Fibroblast of skin of back (primary cell): ENCODE results near the gene ATF5.
"Not testable (repeated sequence)": the region's sequence is repeated elsewhere in the genome, so short reads cannot be mapped to it uniquely, and the experiment has no call there.

Source experiments
- DNase-seq: peaks from one replicate; pipeline ENCODE4 v3.0.0-alpha.2; 2013

ATF5 gene

DNA sequence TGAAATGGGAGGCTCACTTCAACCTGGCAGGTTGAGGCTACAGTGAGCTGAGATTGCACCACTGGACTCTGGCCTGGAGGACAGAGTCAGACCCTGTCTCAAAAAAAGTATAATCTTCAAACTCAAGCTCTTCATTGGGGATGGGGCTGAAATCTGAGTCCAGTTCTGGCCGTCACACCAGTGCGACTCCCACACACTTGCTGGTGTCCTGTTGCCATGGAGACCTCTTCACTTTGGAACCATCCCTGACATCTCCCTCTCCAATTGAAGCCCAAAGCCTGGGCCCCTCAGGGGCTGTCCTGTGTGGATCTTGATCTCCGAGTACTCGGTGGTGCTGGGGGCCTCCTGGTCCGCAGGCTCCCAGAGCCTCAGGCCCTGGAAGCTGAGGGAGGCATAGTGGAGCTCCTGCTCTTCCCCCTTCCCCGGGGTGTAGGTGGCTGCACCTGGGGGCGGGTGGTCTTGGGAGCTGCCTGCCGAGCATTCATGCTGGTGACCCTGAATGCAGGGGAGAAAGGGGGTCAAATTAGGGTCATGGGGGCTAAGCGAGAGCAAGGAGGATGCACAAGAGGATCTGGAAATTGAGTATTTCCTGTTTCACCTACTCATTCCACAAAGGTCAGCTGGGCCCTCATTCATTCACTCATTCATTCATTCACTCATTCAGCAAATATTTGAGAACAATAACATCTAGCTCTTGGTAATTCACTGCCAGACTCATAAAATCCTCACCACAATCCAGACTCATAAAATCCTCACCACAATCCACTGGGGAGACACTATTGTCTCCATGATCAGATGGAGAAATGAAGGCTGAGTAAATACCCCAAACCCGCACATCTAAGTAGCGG, 21.0 kb downstream of the ATF5 start:
- DNase-seq: no peak

GRCh38 chr19:49950590-49950948, 21.6 kb downstream of the ATF5 start:
- no peak for DNase-seq

DNA sequence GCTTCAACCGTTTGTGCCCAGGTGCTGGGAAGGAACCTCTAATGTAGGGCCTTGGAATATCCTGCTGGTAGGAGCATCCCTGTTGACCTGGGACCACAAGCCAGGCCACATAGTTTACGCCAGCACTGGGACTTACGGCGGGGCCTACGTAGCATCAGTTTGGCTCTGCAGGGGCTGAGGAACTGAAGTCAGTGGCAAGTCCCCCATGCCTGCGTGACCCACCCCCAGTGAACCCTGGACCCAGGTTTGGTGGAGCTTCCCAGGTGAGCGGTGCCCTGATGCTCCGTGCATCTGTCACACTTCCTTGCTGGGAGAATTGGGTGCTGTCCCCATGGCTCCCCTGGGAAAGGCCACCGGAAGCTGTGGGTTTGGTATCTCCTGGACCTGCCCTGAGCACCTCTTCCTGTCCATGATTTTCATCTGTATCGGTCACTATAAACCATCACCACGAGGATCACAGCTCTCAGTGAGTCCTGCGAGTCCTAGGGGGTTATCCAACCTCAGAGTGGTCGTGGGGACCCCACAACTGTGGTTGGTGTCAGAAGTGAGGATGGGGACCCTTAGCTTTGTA, 22.0 kb downstream of the ATF5 start:
- no peak for DNase-seq

DNA sequence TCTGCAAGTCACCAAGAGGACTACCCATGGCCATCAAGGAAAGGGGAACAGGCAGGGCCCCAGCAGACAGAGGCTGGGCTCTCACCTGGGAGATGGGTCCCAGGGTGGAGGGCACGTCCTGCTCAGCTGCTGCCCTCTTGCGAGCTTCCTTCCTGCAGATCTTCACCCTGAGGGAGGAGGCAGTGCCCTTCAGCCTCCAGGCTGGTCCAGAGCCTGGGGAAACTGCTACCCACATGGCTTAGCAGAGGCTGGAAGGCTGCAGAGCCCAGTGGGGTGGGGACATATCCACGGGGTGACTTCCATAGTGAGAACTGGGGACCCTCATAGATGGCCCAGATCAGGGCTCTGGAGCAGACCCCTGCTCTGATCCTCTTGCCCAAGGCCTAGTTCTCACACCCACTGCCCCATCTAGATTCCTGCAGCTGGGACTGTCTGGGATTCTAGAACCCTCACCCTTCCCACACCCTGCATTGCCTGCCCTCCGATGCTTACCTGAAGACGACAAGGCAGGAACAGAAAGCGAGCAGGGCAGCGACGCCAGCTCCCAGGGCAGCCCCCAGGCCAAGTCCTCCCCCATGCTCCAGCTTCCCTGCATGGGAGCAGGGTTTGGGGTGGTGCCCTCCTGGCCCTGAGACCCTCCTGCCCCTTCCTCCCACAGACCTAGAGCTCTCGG, 22.9 kb downstream of the ATF5 start:
- no peak for DNase-seq

GRCh38 chr19:49952479-49952836, 23.5 kb downstream of the ATF5 start:
- DNase-seq: peak; percentile 7

- DNase-seq: no peak
Observed at GRCh38 chr19:49952906-49953305, 23.9 kb downstream of the ATF5 start.

DNA sequence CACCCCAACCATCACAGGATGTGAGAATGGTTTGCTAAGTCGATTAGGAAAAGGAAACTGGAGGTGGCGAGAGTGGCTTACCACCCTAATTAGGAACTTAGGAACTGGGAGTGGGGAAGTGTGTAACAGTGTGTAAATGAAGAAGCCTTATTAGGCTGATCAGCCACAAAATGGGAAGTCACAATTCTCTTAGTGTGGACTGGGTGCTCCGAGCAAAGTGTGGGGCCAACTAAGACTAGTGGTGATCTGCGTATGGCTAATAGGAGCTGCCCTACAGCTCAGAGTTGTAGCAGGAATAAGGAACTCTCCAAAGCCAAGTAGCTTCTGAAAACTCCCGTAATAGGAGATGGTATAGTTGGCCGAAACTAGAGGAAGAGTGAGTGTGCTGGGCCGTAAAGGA, 24.4 kb downstream of the ATF5 start:
- DNase-seq: no peak

- DNase-seq: no peak
Observed at GRCh38 chr19:49954092-49954829, 25.3 kb downstream of the ATF5 start.

- no peak for DNase-seq
Observed at GRCh38 chr19:49954933-49955332, 25.9 kb downstream of the ATF5 start.

GRCh38 chr19:49956115-49956495, 27.1 kb downstream of the ATF5 start:
- DNase-seq: no peak

DNA sequence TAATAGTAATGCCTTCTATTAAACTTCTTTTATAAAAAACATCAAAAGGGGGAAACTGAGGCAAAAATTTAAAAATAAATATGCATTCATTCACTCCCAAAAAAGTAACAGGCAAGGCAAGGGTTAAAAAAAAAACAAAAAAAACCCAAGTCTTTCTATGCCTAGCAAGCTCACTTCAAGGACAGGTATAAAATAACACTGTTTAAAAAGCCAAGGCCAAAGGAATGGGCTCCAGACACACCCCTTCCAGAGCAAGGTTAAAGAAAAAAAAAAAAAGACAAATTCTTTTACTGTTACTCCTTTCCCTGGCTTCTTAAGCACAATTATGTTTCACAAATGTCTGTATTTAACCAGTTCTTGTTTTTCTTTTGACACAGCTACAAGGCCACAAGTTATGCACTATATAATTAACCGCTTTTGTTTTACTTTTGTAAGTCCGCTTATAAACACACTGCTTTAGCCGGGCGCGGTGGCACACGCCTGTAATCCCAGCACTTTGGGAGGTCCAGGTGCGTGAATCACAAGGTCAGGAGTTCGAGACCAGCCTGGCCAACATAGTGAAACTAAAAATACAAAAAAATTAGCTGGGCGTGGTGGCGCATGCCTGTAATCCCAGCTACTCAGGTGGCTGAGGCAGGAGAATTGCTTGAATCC, 28.4 kb downstream of the ATF5 start:
- no peak for DNase-seq

DNA sequence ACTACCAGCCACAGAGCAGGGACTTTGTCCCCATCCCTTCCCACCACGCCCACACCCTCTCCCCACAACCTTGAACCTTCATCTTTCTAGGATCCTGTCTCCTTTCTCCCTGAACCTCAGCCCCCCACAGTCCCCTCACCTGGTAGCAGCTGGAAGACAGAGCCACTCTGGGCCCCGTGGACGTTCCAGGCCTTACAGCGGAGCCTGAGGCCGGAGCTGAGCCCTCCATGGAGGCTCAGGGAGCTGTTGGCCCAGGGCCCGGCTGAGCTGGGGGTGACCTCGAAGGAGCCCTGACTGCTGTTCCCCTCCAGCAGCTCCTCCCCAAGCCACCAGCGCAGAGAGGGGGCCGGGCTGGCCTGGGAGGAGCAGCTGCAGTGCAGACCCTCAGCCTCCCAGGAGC, 29.1 kb downstream of the ATF5 start:
- DNase-seq: not testable (repeated sequence)

DNA sequence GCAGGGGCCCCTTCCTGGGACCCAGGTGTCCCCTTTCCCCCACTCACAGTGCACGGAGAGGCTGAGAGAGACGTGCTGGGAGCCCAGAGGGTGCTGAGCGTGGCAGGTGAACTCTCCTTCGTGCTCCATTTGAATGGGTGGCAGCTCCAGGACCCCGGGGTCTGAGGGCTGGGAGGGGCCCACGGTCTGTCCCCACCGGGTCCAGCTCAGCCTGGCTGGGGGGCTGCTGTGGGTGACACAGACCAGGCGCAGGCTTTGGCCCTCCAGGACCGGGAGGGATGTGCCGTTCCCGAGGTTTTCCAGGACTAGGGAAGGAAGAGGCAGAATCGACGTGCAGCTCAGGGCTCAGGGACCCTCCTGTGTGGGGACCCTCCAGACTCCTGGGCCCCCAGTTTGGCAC, 29.6 kb downstream of the ATF5 start:
- not testable (repeated sequence) for DNase-seq

DNA sequence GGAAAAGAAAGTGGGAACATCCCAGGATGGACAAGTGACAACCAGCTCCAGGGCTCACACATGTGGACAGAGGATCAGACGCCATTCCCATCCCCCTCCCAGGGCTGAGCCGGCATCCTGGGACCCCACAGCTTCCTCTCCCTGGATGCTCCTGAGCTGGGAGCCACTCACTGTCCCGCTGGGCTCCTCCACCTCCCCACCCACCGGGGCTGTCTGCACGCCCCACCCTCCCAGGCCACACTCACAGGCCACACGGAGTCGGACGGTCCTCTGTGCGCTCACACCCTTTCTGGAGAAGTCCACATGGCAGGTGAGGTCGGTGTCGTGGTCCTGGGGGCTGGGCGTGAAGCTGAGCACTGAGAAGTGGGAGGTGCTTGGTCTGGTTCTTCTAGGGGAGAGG, 30.9 kb downstream of the ATF5 start:
- DNase-seq: not testable (repeated sequence)

DNA sequence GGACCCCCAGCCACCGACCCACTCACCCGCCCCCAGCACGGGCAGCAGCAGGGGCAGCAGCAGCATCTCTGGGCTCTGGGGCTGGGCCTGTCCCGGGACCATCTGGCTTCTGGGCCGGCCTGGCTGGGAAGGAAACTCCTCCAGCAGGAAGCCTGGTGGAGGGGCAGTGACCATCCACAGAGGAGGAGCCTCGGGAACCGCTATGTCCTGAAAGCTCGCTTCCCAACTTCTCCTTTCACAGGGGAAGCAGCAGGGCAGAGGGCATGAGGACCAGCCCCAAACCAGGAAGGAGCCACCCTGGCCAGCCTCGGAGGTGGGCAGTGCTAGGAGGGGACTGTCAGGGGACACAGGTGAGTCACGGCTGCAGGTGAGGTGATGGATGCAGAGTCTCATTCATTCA, 32.0 kb downstream of the ATF5 start, which contains the start of gene SIGLEC11:
Gene SIGLEC11, minus strand, starts transcription at position 193 of the 400 bp plus-strand sequence. Its CDS starts 91 bp downstream, at position 102.
- DNase-seq: not testable (repeated sequence)

DNA sequence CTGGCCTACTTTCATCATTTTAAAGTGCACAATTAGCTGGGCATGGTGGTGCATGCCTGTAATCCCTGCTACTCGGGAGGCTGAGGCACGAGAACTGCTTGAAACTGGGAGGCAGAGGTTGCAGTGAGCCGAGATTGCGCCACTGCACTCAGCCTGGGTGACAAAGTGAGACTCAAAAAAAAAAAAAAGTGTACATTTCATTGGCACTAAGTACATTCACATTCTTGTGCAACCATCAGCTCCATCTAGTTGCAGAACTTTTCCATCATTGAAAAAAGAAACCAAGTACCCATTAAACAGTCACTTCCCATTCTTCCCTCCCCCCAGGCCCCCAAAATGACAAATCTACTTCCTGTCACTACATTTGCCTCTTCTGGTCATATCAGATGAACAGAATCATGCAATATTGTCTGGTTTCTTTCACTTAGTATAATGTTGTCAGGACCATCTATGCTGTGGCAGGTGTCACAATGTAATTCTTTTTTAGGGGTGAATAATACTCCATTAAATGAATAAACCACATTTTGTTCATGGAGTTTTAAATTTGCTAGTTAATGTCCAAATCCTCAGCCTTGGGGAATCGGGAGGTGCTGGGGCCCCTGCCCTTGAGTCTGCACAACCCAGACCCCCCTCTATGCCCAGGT, 39.4 kb downstream of the ATF5 start:
- DNase-seq: no peak

DNA sequence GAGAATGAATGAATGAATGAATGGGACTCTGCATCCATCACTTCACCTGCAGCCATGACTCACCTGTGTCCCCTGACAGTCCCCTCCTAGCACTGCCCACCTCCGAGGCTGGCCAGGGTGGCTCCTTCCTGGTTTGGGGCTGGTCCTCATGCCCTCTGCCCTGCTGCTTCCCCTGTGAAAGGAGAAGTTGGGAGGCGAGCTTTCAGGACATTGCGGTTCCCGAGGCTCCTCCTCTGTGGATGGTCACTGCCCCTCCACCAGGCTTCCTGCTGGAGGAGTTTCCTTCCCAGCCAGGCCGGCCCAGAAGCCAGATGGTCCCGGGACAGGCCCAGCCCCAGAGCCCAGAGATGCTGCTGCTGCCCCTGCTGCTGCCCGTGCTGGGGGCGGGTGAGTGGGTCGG, 40.4 kb downstream of the ATF5 start:
- DNase-seq: not testable (repeated sequence)

- DNase-seq: no peak
Observed at GRCh38 chr19:49971991-49972411, 43.0 kb downstream of the ATF5 start.

- DNase-seq: no peak
Observed at GRCh38 chr19:49972841-49973240, 43.8 kb downstream of the ATF5 start.

- DNase-seq: no peak
Observed at GRCh38 chr19:49973987-49974386, 45.0 kb downstream of the ATF5 start.

DNA sequence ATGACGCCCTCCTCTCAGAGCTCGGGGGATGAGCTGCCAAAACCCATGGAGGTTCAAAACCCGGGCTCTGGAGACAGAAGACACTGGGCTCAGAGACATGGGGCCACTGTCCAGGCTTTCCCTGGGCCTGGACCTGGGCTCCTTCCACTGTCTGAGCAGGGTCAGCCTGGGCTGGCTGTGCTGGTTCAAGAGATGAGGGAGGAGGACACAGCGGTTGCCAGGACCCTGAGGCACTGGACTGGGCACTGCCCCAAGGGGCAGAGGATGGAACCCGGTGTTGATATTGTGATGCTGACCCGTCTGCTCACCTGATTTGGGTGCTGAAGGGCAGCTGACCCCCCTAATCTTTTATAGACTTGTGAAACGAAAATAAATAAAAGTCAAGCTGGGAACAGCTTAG, 46.0 kb downstream of the ATF5 start:
- DNase-seq: no peak

- DNase-seq: no peak
Observed at GRCh38 chr19:49976496-49976895, 47.5 kb downstream of the ATF5 start.
